GM18867 (cell line): ENCODE measurements around the gene UBALD1.

Experiments
- ATAC-seq: cut with Tn5 transposase; IDR thresholded peaks from one replicate; pipeline ENCODE4 v1.9.1; 2021; ENCODE audit warnings: mild to moderate bottlenecking, moderate library complexity; ENCODE audit not compliant: unreplicated experiment

The UBALD1 gene

DNA sequence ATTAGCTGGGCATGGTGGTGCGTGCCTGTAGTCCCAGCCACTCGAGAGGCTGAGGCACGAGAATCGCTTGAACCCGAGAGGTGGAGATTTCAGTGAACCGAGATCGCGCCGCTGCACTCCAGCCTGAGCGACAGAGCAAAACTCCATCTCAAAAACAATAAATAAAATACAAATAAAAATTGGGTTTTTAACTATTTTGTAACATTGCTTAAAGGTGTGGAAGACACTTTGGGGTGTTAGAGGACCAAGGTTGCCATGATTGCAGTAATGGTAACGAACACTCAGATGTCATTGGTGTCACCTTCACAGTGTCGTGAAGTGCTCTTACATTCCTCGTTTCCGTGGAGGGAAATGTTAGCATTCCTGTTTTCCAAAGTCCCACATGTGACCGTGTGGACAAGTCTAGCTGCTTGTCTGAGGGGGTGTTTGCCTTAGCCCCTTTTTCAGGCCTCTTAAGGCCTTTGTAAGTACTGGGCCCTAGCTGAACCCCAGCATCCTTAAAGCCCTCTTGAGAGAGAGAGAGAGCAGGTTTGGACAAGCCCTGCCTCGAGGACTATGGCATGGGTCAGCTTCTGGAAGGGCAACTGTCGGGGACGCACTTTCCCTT, 49.9 kb downstream of the UBALD1 start:
- ATAC-seq = no peak

DNA sequence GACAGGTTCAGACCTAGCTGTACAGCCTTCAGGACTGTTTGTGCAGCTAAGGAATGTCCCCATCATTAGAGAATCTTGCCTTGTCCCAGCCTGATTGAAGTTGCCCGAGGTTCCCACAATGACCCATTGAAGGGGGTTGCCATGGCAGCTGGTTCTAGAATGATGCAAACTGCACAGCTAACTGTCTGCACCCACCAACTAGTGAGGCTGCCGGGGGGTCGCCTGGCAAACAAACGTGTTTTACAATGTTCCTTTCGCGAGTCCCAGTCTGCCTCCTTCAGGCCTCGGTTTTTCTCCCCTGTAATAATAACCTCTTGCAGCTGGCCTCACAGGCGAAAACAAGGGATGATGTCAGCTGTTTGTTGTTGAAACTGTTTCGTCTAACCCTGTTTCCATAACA, 53.1 kb downstream of the UBALD1 start:
- no peak for ATAC-seq
